ENCODE results near the gene ZNHIT2.

Gene ZNHIT2

GRCh38 chr11:65134240-65134951, 16.9 kb upstream of the ZNHIT2 start, which contains the start of gene SYVN1:
SYVN1 (minus strand) TSS chr11:65134519; CDS start chr11:65133601, 918 bp downstream.
- peak; percentile 84 to 86 for DNase-seq (ENCODE audit: low read depth in 2 of 2)

- no peak for DNase-seq (ENCODE audit: low read depth in 2 of 2)
These were observed 16.2 kb upstream of the ZNHIT2 start for GRCh38 chr11:65133724-65134123.

- no peak for DNase-seq (ENCODE audit: low read depth in 2 of 2)
These were observed 15.6 kb upstream of the ZNHIT2 start for GRCh38 chr11:65132988-65133700.

GRCh38 chr11:65132238-65132987, 14.9 kb upstream of the ZNHIT2 start:
- DNase-seq (ENCODE audit: low read depth in 2 of 2): no peak

- DNase-seq (ENCODE audit: low read depth in 2 of 2): no peak
These were observed 14.4 kb upstream of the ZNHIT2 start for GRCh38 chr11:65131895-65132237.

- DNase-seq (ENCODE audit: low read depth in 2 of 2): no peak
These were observed 13.9 kb upstream of the ZNHIT2 start for GRCh38 chr11:65131417-65131776.

- DNase-seq (ENCODE audit: low read depth in 2 of 2): no peak
These were observed 13.3 kb upstream of the ZNHIT2 start for GRCh38 chr11:65130631-65131416.

- DNase-seq (ENCODE audit: low read depth in 2 of 2): no peak
These were observed 12.3 kb upstream of the ZNHIT2 start for GRCh38 chr11:65129649-65130441.

- DNase-seq (ENCODE audit: low read depth in 2 of 2): no peak
These were observed 11.0 kb upstream of the ZNHIT2 start for GRCh38 chr11:65128182-65129145.

- no peak for DNase-seq (ENCODE audit: low read depth in 2 of 2)
These were observed 10.1 kb upstream of the ZNHIT2 start for GRCh38 chr11:65127473-65128181.

- no peak for DNase-seq (ENCODE audit: low read depth in 2 of 2)
These were observed 9.2 kb upstream of the ZNHIT2 start for GRCh38 chr11:65126624-65127274.

- no peak for DNase-seq (ENCODE audit: low read depth in 2 of 2)
These were observed 7.9 kb upstream of the ZNHIT2 start for GRCh38 chr11:65125197-65126056.

- DNase-seq (ENCODE audit: low read depth in 2 of 2): no peak
These were observed 7.1 kb upstream of the ZNHIT2 start for GRCh38 chr11:65124480-65125196.

- peak; percentile 98 for DNase-seq (ENCODE audit: low read depth in 2 of 2)
These were observed 4.6 kb upstream of the ZNHIT2 start, which contains the start of the genes FAU and MRPL49 for GRCh38 chr11:65121865-65122696. FAU (minus strand) TSS chr11:65122134; CDS start chr11:65121813, 321 bp downstream. MRPL49 (plus strand) TSS chr11:65122321; CDS start chr11:65122347, 26 bp downstream.

- no peak for DNase-seq (ENCODE audit: low read depth in 2 of 2)
These were observed 4.0 kb upstream of the ZNHIT2 start for GRCh38 chr11:65121447-65121864.

GRCh38 chr11:65120831-65121230, 3.3 kb upstream of the ZNHIT2 start:
- DNase-seq (ENCODE audit: low read depth in 2 of 2): no peak
